Stimulated activated CD4-positive, alpha-beta T cell treated with anti-CD3 and anti-CD28 coated beads, Interleukin-12 subunit alpha, Interleukin-12 subunit beta, amount 100 ng/mL, for 4 hours (primary cell): ENCODE measurements around the gene PSMF1.

Experiments
- DNase-seq: peaks from one replicate; pipeline ENCODE4 v3.0.0-alpha.2; 2020

The PSMF1 gene

GRCh38 chr20:1165521-1165920 is 47.1 kb downstream of the PSMF1 start:
- DNase-seq = no peak

GRCh38 chr20:1165941-1166340 is 47.5 kb downstream of the PSMF1 start:
- DNase-seq = no peak

GRCh38 chr20:1166948-1167720 is 48.7 kb downstream of the PSMF1 start:
- no peak for DNase-seq

- no peak for DNase-seq
Observed at GRCh38 chr20:1169224-1169623, 50.8 kb downstream of the PSMF1 start.

GRCh38 chr20:1171461-1172093 is 53.2 kb downstream of the PSMF1 start:
- no peak for DNase-seq

- no peak for DNase-seq
Observed at GRCh38 chr20:1173698-1174097, 55.3 kb downstream of the PSMF1 start.

GRCh38 chr20:1174787-1175186 is 56.4 kb downstream of the PSMF1 start:
- DNase-seq = no peak

GRCh38 chr20:1177680-1178079 is 59.3 kb downstream of the PSMF1 start:
- no peak for DNase-seq

- no peak for DNase-seq
Observed at GRCh38 chr20:1178103-1178502, 59.7 kb downstream of the PSMF1 start.

- no peak for DNase-seq
Observed at GRCh38 chr20:1178623-1179022, 60.2 kb downstream of the PSMF1 start.

GRCh38 chr20:1180949-1181348 is 62.5 kb downstream of the PSMF1 start:
- no peak for DNase-seq

GRCh38 chr20:1182106-1182505 is 63.7 kb downstream of the PSMF1 start:
- DNase-seq = no peak

GRCh38 chr20:1183153-1183552 is 64.8 kb downstream of the PSMF1 start:
- DNase-seq = no peak

GRCh38 chr20:1184260-1184637 is 65.8 kb downstream of the PSMF1 start:
- DNase-seq = no peak

GRCh38 chr20:1184638-1185315 is 66.4 kb downstream of the PSMF1 start, which contains the start of gene TMEM74B:
Gene TMEM74B (minus strand): TSS chr20:1184981. CDS start chr20:1183801, 1,180 bp downstream.
- DNase-seq = no peak

GRCh38 chr20:1185316-1185741 is 66.9 kb downstream of the PSMF1 start:
- no peak for DNase-seq

- DNase-seq = peak; percentile 45
Observed at GRCh38 chr20:1185790-1186334, 67.5 kb downstream of the PSMF1 start.

GRCh38 chr20:1186367-1186991 is 68.1 kb downstream of the PSMF1 start:
- no peak for DNase-seq

GRCh38 chr20:1187605-1188171 is 69.3 kb downstream of the PSMF1 start:
- no peak for DNase-seq

- DNase-seq = no peak
Observed at GRCh38 chr20:1188347-1188746, 69.9 kb downstream of the PSMF1 start.

- no peak for DNase-seq
Observed at GRCh38 chr20:1189827-1190226, 71.4 kb downstream of the PSMF1 start.

GRCh38 chr20:1190847-1191246 is 72.4 kb downstream of the PSMF1 start:
- DNase-seq = no peak

- DNase-seq = no peak
Observed at GRCh38 chr20:1191299-1191698, 72.9 kb downstream of the PSMF1 start.
